Mucosa of descending colon (tissue), 3 donors: ENCODE measurements around the gene SCFD2. TPM values are rescaled to one million over a fixed set of nuclear protein-coding genes. Genes with fewer than 3 reads are reported as not detected.
"Not testable (repeated sequence)": the region's sequence is repeated elsewhere in the genome, so short reads cannot be mapped to it uniquely, and the experiment has no call there.

Source experiments
- ATAC-seq: fragments of 200-7000 bp; cut with Tn5 transposase; one replicate; pipeline ENCODE4 v1.9.1; 2020; ENCODE audit warnings: mild to moderate bottlenecking, moderate library complexity
- DNase-seq, 3 donors: peaks; one replicate each; pipeline ENCODE4 v3.0.0-alpha.2; 2020
- H3K36me3 ChIP-seq: fragments of 200-600 bp; one replicate; pipeline ENCODE4 v1.8.0; 2021; ENCODE audit warnings: low read depth, mild to moderate bottlenecking
- H3K4me1 ChIP-seq: fragments of 200-600 bp; one replicate; pipeline ENCODE4 v1.8.0; 2021; ENCODE audit warnings: low read depth, mild to moderate bottlenecking
- H3K4me3 ChIP-seq: fragments of 200-600 bp; one replicate; pipeline ENCODE4 v1.8.0; 2021; ENCODE audit warnings: mild to moderate bottlenecking
- H3K9me3 ChIP-seq: fragments of 200-600 bp; one replicate; pipeline ENCODE4 v1.8.0; 2021; ENCODE audit warnings: mild to moderate bottlenecking
- intact Hi-C, 2 donors: fragments of 100-400 bp; cut with DNase I in 1 of 2; cut with micrococcal nuclease in 1 of 2; formaldehyde crosslinking; loops; one replicate each; pipeline versions ENCODE4 v1.11.0 to v1.11.1; 2022; cut with DNase I, micrococcal nuclease
- total RNA-seq, 3 donors: library from RNA; stranded (reverse); fragmentation: NEBNext Ultra II Directional in 2 of 3; extraction: Animal tissue kit (Norgen Biotek cat#: 25700) in 2 of 3; gene quantifications; one replicate each; pipeline versions ENCODE4 v1.2.1 to v1.2.4, GENCODE V29; 2021 to 2023
- TF ChIP-seq, protein P1 (sequence below): fragments of 200-600 bp; IDR thresholded peaks from one replicate; pipeline ENCODE4 v1.8.0; 2022; ENCODE audit warnings: antibody characterized with exemption, mild to moderate bottlenecking
- donor health status: DM: no; HTN: no; CAD: no; lungs with moderate emphysema.
- donor health status: DM: no; HTN: no; CAD: no.
- donor health status: DM: no; HTN: yes; CAD: no.

The SCFD2 gene
- total RNA-seq, 3 donors from 2014 or later, result 11.7 to 17.2 (median 16.0) TPM

DNA sequence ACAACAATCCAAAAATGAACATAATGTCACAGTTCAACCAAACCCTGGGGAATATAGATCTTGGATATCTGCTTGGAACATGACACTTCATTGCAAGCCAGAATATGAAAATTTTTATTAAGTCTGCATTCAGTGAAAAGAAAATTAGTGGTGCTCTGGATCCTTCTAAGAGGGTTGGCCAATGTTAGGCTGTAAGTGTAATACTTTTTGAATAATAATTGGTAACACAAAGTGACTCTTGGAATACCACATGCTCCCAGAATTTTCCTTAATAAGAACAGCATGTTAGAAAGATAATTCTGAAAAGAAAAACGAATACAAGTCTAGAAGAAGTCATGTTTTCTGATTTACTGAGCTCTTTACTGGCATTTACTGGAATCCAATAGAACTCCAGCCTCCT lies 328.0 kb downstream of the SCFD2 start:
- Histone ChIP-seq H3K9me3 (no peaks in the 10 kb centered on the region), H3K4me3 (no peak overlapping the region), H3K4me1 (no peaks in the 10 kb centered on the region), H3K36me3 (no peaks in the 10 kb centered on the region)
- no peak for DNase-seq
- no peak for ATAC-seq
- TF ChIP-seq, protein P1, sequence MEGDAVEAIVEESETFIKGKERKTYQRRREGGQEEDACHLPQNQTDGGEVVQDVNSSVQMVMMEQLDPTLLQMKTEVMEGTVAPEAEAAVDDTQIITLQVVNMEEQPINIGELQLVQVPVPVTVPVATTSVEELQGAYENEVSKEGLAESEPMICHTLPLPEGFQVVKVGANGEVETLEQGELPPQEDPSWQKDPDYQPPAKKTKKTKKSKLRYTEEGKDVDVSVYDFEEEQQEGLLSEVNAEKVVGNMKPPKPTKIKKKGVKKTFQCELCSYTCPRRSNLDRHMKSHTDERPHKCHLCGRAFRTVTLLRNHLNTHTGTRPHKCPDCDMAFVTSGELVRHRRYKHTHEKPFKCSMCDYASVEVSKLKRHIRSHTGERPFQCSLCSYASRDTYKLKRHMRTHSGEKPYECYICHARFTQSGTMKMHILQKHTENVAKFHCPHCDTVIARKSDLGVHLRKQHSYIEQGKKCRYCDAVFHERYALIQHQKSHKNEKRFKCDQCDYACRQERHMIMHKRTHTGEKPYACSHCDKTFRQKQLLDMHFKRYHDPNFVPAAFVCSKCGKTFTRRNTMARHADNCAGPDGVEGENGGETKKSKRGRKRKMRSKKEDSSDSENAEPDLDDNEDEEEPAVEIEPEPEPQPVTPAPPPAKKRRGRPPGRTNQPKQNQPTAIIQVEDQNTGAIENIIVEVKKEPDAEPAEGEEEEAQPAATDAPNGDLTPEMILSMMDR, result no peak
- intact Hi-C loops, result no loop called here

DNA sequence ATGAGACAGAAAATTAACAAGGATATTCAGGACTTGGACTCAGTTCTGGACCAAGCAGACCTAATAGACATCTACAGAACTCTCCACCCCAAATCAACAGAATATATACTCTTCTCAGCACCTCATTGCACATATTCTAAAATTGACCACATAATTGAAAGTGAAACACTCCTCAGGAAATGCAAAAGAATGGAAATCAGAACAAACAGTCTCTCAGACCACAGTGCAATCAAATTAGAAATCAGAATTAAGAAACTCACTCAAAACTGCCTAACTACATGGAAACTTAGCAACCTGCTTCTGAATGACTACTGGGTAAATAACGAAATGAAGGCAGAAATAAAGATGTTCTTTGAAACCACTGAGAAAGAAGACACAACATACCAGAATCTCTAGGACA lies 333.0 kb downstream of the SCFD2 start:
- H3K4me1 ChIP-seq, ATAC-seq, H3K9me3 ChIP-seq, DNase-seq, H3K4me3 ChIP-seq, H3K36me3 ChIP-seq, intact Hi-C loops: not testable (repeated sequence)

GRCh38 chr4:53026233-53026632 lies 339.6 kb downstream of the SCFD2 start:
- Histone ChIP-seq H3K4me1 (no peaks in the 10 kb centered on the region), H3K9me3 (no peaks in the 10 kb centered on the region), H3K36me3 (no peaks in the 10 kb centered on the region), H3K4me3 (no peak overlapping the region)
- intact Hi-C loops, result no loop called here
- TF ChIP-seq, protein P1, result no peak
- ATAC-seq, result no peak
- no peak for DNase-seq

GRCh38 chr4:53023677-53024299 lies 342.1 kb downstream of the SCFD2 start:
- H3K9me3 ChIP-seq, result no peaks in the 10 kb centered on the region
- no peak overlapping the region for H3K4me3 ChIP-seq
- intact Hi-C loops, result no loop called here
- H3K36me3 ChIP-seq, result no peaks in the 10 kb centered on the region
- DNase-seq, result no peak
- no peak for ATAC-seq
- TF ChIP-seq, protein P1, result no peak
- peaks cover 5% of the 10 kb centered on the region for H3K4me1 ChIP-seq

DNA sequence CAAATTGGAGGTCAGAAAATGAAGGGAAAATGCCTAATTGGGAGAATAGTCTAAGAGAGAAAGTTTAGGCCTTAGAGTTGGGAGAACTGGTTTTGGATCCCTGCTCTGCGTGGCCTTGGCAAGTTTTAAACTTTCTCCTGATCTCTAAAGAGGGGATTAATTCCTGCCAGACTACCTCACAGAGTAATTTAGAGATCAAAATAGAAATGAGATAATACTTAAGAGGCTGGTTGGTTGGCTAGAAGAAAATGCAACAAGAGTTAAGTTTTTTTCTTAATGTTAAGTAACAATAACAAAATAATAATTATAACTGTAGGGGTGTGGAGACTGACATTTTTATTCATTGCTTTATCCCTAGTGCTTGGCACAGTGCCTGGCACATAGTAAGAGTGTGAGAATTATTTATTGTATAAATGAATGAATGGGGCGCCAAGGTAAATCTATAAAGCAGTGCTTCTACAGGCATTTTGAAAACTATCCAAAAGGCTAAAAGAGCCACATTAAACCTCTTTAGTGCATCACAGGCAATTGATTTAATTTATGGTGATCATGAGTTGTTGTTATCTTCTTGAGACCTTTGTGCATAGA lies 343.3 kb downstream of the SCFD2 start:
- intact Hi-C loops, result no loop called here
- H3K9me3 ChIP-seq, result no peaks in the 10 kb centered on the region
- H3K36me3 ChIP-seq, result no peaks in the 10 kb centered on the region
- peaks cover 5% of the 10 kb centered on the region for H3K4me1 ChIP-seq
- no peak overlapping the region for H3K4me3 ChIP-seq
- no peak for DNase-seq
- TF ChIP-seq, protein P1, result no peak
- no peak for ATAC-seq

- H3K4me1 ChIP-seq, result peaks cover 5% of the 10 kb centered on the region
- no peaks in the 10 kb centered on the region for H3K36me3 ChIP-seq
- intact Hi-C loops, result no loop called here
- no peak overlapping the region for H3K4me3 ChIP-seq
- no peaks in the 10 kb centered on the region for H3K9me3 ChIP-seq
- DNase-seq, result no peak
- TF ChIP-seq, protein P1, result no peak
- ATAC-seq, result no peak
Observed at GRCh38 chr4:53021754-53022512, 343.9 kb downstream of the SCFD2 start.
